SIG-M5 treated with dmso at 0.1 percent for 504 hours (cell line): ENCODE results near the gene KEAP1.

Experiments used
- DNase-seq: peaks from one replicate; lab custom pipeline; 2025; ENCODE audit not compliant: unreplicated experiment; lab: John Stamatoyannopoulos, UW

The KEAP1 gene

GRCh38 chr19:10525636-10526035 is 22.5 kb upstream of the KEAP1 start:
- DNase-seq: no peak

DNA sequence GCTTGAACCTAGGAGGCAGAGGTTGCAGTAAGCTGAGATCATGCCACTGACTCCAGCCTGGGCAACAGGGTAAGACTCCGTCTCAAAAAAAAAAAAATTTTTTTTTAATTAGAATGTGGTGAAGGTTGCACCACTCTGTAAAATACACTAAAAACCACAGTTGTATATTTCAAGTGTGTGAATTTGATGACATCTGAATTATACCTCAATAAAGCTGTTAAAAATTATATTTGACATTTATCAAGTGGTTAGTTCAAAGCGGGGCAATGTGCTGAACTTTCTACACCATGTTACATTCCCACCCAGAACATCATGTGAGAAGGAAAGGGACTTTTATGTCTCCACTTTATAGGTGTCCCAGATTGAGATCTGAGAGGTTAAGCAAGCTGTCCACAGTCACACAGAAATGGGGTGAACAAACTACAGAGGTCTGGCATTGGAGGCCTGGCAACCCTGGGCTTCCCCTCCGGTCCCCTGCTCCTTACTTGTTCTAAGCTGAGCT is 20.0 kb upstream of the KEAP1 start:
- no peak for DNase-seq

- DNase-seq: no peak
These were observed 18.5 kb upstream of the KEAP1 start for GRCh38 chr19:10521461-10522171.

DNA sequence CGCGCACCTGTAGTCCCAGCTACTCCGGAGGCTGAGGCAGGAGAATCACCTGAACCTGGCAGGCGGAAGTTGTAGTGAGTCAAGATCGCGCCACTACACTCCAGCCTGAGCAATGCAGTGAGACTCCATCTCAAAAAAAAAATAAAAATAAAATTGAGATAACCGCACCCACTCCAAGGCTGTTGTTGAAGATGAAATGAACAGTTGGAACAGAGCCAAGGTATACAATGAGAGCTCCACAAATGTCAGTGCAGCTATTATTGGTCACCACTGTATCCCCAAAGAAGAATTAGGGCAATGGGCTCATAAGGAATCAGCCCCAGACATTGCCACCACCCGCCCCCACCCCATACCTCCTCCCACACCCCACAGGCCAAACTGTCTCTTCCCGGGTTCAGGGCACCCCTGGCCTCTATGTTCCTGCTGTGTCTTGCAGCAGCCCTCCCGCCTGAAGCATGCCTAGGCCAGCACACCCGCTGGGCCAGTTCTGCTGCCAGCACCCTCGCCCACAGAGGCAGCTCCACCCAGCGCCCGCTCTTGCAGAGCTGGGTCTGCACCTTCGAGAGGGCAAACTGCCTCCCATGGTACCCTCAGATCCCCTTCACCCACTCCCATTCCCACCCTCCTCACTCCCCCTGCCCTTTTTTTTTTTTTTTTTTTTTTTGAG is 17.6 kb upstream of the KEAP1 start:
- peak; percentile 37 for DNase-seq

GRCh38 chr19:10519421-10519820 is 16.3 kb upstream of the KEAP1 start:
- DNase-seq: no peak

- no peak for DNase-seq
These were observed 15.5 kb upstream of the KEAP1 start for GRCh38 chr19:10518444-10519361.

DNA sequence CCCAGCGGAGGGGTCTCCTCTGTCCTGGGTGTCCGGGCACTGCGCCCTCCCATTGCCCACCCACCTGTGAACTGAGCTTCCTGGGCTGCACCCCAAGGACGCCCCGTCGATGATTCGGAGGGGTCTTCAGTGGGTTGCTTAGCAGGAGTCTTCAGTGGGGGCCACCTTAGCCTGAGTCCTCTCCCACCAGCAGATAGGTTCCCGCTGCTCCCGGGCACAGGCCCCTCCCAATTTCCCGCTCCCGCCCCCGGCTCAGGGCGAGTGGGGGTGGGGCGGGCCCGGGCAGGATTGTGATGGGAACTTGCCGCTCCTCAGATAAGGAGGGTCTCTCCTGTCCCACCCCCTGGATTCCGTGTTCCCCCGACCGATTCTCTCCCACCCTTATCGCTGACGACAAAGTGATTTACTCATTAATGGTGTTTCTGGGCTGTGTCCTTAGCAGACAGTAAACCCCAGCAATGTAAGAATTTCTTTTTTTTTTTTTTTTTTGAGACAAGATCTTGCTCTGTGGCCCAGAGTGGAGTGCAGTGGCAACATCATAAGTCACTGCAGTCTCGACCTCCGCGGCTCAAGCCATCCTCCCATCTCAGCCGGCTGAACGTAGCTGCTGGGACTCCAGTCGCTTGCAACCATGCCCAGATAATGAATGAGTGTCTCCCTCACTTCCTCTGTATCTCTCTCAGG is 14.7 kb upstream of the KEAP1 start:
- no peak for DNase-seq

DNA sequence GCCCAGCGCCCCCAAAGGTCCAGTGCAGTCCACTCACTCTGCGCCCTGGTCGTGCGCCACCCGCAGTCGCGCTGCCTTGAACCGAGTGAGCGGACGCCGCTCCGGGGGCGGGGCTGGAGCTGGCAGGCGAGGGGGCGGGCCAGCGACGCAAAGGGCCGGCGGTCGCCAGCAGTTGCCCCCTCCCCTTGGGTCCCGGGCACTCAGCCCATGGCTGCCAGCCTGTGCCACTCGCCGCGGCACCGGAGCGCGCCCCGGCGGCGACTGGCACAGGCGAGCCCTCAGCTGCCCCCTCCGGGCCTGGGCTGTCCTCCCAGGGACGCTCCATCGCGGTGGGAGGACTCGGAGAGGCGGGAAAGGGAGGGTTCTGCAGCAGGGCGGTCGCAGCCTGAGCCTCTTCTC is 14.2 kb upstream of the KEAP1 start, which contains the start of gene S1PR5:
TSS of gene S1PR5 (minus strand) at position 87 of the 399 bp plus-strand sequence. CDS start 2,436 bp downstream, outside the sequence.
- DNase-seq: no peak

GRCh38 chr19:10516671-10517286 is 13.6 kb upstream of the KEAP1 start:
- DNase-seq: no peak

- DNase-seq: no peak
These were observed 12.9 kb upstream of the KEAP1 start for GRCh38 chr19:10516064-10516385.

GRCh38 chr19:10514211-10515145 is 11.3 kb upstream of the KEAP1 start:
- no peak for DNase-seq

DNA sequence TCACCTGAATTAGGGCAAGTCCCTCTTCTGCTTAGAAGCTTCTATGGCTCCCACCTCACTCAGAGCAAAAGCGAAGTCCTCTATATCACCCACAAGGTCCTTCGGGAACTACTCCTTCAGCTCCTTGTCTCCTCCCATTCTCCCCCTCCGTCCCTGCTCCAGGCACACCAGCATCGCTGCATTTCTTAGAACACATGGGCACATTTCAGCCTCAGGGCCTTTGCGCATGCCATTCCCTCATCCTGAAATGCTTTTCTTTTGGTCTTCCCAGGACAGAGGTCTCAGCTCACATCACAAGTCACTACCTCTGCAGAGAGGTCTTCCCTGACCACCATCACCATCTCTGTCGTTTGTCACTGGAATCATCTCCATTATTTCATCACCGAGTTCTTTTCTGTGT is 10.1 kb upstream of the KEAP1 start:
- DNase-seq: no peak

GRCh38 chr19:10510301-10510802 is 7.2 kb upstream of the KEAP1 start:
- no peak for DNase-seq

DNA sequence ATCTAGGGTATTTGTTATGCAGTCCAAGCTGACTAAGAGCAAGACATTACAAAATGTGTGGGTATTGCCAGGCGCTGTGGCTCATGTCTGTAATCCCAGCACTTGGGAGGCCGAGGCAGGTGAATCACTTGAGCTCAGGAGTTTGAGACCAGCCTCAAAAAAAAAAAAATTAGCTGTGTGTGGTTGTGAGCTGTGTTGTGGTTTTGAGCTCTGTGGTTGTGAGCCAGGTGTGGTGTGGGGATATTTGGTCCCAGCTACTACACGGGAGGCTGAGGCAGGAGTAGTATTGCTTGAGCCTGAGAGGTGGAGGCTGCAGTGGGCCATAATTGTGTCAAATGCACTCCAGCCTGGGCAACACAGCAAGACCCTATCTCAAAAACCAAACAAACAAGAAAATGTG is 5.6 kb upstream of the KEAP1 start:
- no peak for DNase-seq

- DNase-seq: no peak
These were observed 4.9 kb upstream of the KEAP1 start for GRCh38 chr19:10508036-10508435.

DNA sequence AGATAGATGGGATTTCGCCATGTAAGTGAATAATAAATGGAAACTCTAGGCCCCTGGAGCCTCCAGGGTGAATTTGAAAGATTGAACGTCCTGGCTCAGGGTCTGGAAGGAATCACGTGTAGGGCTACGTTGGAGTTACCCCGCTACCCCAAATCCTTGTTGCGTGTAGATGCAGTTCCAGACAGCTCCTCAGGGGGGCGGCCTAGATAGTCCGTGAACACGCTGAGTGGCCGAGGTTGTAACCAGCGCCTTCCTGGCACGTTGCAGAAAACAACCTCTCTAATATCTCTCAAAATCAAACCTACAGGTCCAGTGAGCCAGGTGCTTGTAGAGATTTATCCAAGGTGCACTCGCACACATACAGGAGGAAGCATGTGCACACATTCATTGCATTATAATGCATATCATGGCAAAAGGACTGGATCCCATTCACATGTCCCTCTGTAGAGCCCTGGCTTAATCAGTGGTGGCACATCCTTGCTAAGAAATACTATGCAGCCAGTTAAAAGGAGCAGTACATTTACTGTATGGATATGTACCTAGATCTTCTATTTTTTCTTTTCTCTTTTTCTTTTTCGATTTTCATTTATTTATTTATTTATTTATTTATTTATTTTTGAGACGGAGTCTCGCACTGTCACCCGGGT is 2.5 kb upstream of the KEAP1 start:
- peak; percentile 23 for DNase-seq

DNA sequence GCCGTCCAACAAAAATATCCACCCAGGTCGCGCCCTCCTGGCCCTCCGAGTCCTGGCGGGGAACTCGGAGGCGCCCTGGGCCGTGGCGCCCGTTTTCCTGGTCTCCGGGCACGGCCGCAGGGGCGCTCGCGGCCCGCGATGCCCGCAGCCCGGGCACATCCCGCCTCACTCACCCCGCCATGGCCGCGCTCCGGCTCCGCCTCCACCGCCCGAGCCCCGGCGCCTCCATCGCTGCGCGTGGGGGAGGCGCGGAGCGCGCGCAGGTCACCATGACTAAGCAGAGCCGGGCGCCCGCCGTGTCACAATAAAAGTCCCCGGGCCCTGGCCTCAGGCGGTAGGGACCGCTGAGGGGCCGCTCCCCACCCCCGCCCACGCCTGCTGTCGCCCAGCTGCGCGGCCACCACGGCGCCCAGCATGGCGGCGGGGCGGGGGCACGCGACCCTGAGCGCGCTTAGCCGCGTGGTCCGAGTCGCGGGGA is 593 bp downstream of the KEAP1 start:
- DNase-seq: peak; percentile 88

DNA sequence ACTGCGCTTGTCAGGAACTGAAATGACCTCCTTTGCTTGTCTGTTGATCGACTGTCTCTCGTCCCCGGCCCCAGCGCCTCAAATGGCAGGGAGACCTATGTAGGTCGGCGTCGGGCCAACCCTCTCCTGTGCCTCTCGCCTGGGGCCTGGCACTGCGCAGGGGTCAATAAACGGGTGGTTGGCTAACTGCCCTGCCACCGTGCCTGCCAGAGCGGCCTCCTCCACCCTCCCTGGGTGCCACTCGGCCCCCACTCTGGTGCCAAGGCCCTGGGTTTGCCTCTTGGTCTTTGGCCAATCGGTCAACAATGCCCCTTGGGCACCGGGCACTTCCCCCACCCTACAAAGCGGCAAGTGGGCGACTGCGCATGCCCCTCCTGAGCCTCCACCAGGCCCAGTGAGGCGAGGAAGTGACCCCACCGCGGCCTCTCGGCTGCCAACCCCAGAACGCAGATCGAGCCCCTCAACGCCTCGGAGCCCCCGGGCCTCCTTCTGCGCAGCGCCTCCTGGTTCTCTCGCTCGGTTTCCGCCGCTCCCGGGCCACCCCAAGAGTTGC is 1.1 kb downstream of the KEAP1 start:
- DNase-seq: peak; percentile 46
